Activated CD4-positive, alpha-beta T cell treated with anti-CD3 and anti-CD28 coated beads for 24 hours (primary cell): ENCODE data around the gene XIST.
"Not testable (repeated sequence)": the region's sequence is repeated elsewhere in the genome, so short reads cannot be mapped to it uniquely, and the experiment has no call there.

ENCODE experiments used
- DNase-seq, 2 donors: peaks; one replicate each; pipeline ENCODE4 v3.0.0-alpha.2; 2020; ENCODE audit warnings: low read depth in 2 of 2

The XIST gene

DNA sequence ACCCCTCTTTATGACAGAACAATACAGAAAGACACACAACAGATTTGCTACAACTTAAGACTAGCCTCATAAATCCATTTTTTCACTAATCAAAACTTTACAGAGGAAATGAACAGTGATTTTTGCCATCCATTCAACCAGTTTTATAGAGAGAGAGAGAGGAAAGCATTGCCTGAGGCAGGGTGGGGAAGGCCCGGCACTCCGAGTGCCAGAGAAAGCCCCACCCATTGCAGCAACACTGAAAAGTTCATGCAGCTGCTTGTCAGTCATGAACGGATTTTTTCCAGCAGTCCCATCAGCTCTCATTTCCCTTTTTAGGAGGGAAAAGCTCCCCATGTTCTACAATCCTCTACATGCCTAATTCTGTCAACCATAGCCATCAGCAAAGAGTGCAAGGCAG is 52.6 kb downstream of the XIST start:
- DNase-seq = no peak

DNA sequence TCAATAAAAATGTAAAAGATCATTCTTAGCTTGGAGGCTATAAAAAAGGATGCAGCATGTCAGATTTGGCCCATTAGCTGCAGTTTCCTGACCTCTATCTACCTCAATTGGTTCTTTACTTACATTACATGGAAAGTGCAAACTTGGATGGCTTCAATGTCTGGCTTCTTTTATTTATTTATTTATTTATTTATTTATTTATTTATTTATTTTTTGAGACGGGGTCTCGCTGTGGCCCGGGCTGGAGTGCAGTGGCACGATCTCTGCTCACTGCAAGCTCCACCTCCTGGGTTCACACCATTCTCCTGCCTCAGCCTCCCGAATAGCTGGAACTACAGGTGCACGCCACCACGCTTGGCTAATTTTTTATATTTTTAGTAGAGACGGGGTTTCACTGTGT is 60.0 kb downstream of the XIST start:
- DNase-seq = not testable (repeated sequence)

DNA sequence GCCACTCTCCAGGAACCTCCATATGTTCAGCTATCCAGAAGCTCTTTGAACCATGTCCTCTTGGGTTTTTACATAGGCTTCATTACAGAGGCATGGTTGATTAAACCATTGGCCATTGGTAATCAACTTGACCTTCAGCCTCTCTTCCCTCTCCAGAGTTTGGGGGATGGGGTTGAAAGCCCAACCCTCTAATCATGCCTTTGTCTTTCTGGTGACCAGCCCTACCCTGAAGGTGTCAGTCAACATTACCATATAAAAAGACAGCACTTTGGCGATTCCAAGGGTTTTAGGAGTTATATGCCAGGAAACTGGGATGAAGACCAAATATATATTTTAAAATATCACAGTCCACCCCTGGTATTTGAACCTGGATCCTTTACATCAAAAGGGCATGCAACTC is 67.0 kb downstream of the XIST start:
- no peak for DNase-seq
